GM12892 (cell line): ENCODE data around the gene TBC1D14.

Source experiments
- POLR2A ChIP-seq: IDR thresholded peaks from 2 replicates; pipeline ENCODE4 v1.6.1; 2011; ENCODE audit warnings: low read depth, low read length, control low read depth
- TAF1 ChIP-seq: IDR thresholded peaks from 2 replicates; pipeline ENCODE4 v1.6.1; 2011; ENCODE audit warnings: low read depth, mild to moderate bottlenecking, control low read depth, low read length, borderline replicate concordance

GRCh38 chr4:6972375-6972650 lies 62.7 kb downstream of the TBC1D14 start:
- TF ChIP-seq TAF1 (no peak), POLR2A (no peak)
